Measurements from ENCODE around the gene SORCS2.

Gene SORCS2

DNA sequence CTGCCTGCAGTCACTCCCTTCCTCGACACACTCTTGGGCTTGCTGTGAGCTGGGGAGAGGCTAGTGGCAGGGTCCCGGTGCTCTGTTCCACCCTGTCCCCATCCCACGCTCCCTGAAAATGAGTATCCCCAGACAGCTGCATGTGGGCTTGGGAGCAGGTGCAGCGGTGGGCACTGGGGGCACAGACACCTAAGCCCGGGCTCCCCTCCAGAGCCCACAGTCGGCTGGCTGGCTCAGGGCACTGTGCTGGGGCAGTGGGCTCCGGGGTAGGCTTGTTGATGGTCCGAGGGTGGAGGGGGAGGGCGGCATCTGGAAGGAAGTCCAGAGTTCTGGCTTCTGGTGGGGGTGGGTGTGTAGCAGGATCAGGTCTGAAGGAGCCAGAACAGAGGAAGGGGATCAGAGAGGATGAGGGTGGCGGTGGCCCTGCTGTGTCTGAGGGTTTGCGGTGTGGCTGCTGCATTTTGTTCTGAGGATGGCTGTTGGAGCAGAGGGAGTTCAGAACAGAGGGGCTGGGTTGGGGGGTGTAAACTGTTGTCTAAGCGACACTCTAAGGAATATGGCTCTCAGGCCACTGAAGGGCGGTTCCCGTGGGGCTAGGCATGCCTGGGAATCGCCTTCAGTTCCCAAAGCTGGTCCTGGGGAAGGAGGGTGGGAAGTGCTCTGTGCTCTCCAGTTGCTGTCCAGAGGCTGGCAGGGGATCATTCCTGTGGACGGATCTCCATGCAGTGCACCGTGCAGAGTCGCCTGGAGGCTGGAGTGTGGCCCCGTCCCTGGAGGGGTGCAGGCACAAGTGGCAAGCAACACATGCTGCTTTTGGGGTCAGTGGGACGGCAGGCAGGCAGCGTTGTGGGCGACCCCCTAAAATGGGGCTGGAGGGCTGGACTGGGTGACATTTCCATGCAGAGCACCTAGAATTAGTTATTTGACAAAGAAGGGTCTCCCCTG, 114.0 kb downstream of the SORCS2 start:
- Histone ChIP-seq H3K27me3 (replicated peaks) (peaks cover 32% of the 10 kb centered on the region), H3K36me3 (replicated peaks) (no peaks in the 10 kb centered on the region), H3K27ac (no peak overlapping the region), H3K4me3 (ENCODE audit: low read depth, low read length) (no peak overlapping the region)
- TF ChIP-seq, protein P1, sequence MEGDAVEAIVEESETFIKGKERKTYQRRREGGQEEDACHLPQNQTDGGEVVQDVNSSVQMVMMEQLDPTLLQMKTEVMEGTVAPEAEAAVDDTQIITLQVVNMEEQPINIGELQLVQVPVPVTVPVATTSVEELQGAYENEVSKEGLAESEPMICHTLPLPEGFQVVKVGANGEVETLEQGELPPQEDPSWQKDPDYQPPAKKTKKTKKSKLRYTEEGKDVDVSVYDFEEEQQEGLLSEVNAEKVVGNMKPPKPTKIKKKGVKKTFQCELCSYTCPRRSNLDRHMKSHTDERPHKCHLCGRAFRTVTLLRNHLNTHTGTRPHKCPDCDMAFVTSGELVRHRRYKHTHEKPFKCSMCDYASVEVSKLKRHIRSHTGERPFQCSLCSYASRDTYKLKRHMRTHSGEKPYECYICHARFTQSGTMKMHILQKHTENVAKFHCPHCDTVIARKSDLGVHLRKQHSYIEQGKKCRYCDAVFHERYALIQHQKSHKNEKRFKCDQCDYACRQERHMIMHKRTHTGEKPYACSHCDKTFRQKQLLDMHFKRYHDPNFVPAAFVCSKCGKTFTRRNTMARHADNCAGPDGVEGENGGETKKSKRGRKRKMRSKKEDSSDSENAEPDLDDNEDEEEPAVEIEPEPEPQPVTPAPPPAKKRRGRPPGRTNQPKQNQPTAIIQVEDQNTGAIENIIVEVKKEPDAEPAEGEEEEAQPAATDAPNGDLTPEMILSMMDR (IDR thresholded peaks at IDR 0.05; ENCODE audit: low read depth, low read length, missing control alignments): no peak
- no peak for DNase-seq
- in situ Hi-C loops (cut with HindIII; ENCODE audit: low pct_ligation_motif_present, low sequenced_read_pairs): no loop called here

DNA sequence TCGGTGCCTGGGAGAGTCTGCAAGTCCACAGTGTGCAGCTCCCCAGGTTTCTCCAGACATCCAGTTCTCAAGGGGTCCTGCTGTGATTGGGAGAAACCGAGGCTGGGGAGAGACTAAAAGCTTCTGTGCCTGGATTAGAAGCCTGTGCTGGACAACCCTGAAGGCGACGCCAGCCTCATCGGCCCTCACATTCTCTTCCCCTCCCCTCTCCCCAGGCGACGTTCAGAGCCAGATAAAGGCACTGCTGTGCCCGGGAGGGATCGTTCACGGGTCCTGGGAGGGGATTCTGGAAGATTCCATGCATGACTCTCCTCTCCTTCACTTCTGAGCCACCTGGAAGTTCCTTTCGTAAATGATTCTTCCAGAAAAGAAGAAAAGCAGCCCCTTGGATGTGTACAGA, 114.6 kb downstream of the SORCS2 start:
- no peak overlapping the region for H3K27ac ChIP-seq
- TF ChIP-seq, protein P1 (IDR thresholded peaks at IDR 0.05; ENCODE audit: low read depth, low read length, missing control alignments): no peak
- in situ Hi-C loops (cut with HindIII; ENCODE audit: low pct_ligation_motif_present, low sequenced_read_pairs): no loop called here
- H3K27me3 ChIP-seq (replicated peaks): peaks cover 32% of the 10 kb centered on the region
- H3K4me3 ChIP-seq (ENCODE audit: low read depth, low read length): no peak overlapping the region
- H3K36me3 ChIP-seq (replicated peaks): no peaks in the 10 kb centered on the region
- no peak for DNase-seq

- Histone ChIP-seq H3K36me3 (replicated peaks) (no peaks in the 10 kb centered on the region), H3K27ac (no peak overlapping the region), H3K4me3 (ENCODE audit: low read depth, low read length) (no peak overlapping the region), H3K27me3 (replicated peaks) (peaks cover 32% of the 10 kb centered on the region)
- no peak for DNase-seq
- in situ Hi-C loops (cut with HindIII; ENCODE audit: low pct_ligation_motif_present, low sequenced_read_pairs): no loop called here
- TF ChIP-seq, protein P1 (IDR thresholded peaks at IDR 0.05; ENCODE audit: low read depth, low read length, missing control alignments): no peak
Observed at GRCh38 chr4:7307394-7308099, 115.2 kb downstream of the SORCS2 start.

- DNase-seq: no peak
- H3K27ac ChIP-seq: no peak overlapping the region
- H3K27me3 ChIP-seq (replicated peaks): peaks cover 27% of the 10 kb centered on the region
- no peaks in the 10 kb centered on the region for H3K36me3 ChIP-seq (replicated peaks)
- H3K4me3 ChIP-seq (ENCODE audit: low read depth, low read length): no peak overlapping the region
- TF ChIP-seq, protein P1 (IDR thresholded peaks at IDR 0.05; ENCODE audit: low read depth, low read length, missing control alignments): no peak
- in situ Hi-C loops (cut with HindIII; ENCODE audit: low pct_ligation_motif_present, low sequenced_read_pairs): no loop called here
Observed at GRCh38 chr4:7309181-7309580, 116.8 kb downstream of the SORCS2 start.

DNA sequence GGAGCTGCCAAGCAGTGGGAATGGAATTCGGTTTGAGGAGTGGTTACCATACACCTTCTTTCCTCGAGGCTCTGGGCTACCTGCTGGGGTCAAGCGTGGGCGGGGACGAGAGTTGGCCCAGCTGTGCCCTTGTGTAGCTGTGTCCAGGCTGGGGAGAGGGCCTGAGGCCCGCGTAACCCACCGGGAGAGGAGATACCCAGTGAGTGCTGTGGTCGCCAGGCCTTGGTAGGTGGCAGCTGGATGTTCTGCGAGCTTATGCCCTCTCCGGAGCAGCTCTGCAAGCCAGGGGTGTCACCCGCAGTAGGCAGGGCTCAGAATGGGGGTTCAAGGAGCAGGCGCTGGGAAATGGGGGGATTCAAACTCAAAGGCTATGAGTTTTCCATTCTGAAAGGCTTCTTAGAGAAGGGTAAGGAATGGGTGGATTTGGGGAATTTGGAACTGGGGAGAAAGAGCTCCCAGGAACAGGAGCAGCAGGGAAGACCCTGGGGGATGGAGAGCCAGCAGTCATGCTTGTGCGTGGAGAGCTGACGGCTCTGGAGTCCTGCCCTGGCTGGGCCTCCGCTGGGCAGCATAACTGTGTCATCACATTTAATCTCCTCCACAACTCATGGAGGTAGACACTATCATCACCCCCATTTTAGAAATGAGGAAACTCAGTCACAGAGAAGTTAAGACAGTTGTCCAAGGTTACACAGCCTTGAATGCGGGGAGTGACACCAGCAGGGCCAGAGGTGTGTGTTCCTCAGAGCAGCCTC, 117.5 kb downstream of the SORCS2 start:
- no peak for DNase-seq
- in situ Hi-C loops (cut with HindIII; ENCODE audit: low pct_ligation_motif_present, low sequenced_read_pairs): no loop called here
- H3K27me3 ChIP-seq (replicated peaks): peaks cover 24% of the 10 kb centered on the region
- H3K36me3 ChIP-seq (replicated peaks): no peaks in the 10 kb centered on the region
- TF ChIP-seq, protein P1 (IDR thresholded peaks at IDR 0.05; ENCODE audit: low read depth, low read length, missing control alignments): no peak
- H3K27ac ChIP-seq: no peak overlapping the region
- no peak overlapping the region for H3K4me3 ChIP-seq (ENCODE audit: low read depth, low read length)

Data from brain microvascular endothelial cell (primary cell).